ENCODE measurements around the gene KANSL1L. TPM values are rescaled to one million over a fixed set of nuclear protein-coding genes. Genes with fewer than 3 reads are reported as not detected.

Gene KANSL1L
- polyA plus RNA-seq, 1 experiment, result 8.9 TPM

DNA sequence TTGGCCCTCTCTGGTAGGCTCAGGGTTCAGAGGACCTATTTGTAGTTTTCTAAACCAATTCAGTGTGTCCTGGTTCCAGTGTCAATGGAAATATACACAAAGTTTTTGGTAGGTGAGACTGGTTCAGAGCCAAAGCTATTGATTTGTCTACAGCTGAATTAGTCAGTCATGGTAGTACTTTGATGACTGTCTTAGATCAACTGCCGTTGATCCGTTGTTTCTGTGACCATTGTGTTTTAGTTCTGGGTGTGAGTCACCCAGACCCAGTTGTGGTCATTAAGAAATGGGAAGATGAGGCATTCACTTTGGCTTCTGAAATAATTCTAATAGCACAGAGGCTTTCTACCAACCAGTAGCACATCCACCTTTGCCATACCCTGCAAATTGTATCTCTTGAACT lies 184.8 kb downstream of the KANSL1L start:
- Histone ChIP-seq H3K4me3 (ENCODE audit: low read depth, low read length) (no peak overlapping the region), H3K27ac (ENCODE audit: low read depth, low read length) (no peak overlapping the region), H3K9me3 (ENCODE audit: control insufficient read depth, insufficient read depth, low read length) (no peaks in the 10 kb centered on the region), H3K27me3 (ENCODE audit: control insufficient read depth, insufficient read depth, low read length) (no peaks in the 10 kb centered on the region)
- ChIA-PET POLR2A (no interaction called here), CTCF (interaction anchor here (1.6 kb wide), 1 partner anchor 9 kb away, joined by 4 read pairs; no protein-coding TSS in a partner anchor)
- no peak for DNase-seq (ENCODE audit: low read depth, low spot score)
- TF ChIP-seq, protein P1, sequence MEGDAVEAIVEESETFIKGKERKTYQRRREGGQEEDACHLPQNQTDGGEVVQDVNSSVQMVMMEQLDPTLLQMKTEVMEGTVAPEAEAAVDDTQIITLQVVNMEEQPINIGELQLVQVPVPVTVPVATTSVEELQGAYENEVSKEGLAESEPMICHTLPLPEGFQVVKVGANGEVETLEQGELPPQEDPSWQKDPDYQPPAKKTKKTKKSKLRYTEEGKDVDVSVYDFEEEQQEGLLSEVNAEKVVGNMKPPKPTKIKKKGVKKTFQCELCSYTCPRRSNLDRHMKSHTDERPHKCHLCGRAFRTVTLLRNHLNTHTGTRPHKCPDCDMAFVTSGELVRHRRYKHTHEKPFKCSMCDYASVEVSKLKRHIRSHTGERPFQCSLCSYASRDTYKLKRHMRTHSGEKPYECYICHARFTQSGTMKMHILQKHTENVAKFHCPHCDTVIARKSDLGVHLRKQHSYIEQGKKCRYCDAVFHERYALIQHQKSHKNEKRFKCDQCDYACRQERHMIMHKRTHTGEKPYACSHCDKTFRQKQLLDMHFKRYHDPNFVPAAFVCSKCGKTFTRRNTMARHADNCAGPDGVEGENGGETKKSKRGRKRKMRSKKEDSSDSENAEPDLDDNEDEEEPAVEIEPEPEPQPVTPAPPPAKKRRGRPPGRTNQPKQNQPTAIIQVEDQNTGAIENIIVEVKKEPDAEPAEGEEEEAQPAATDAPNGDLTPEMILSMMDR (IDR thresholded peaks at IDR 0.05; ENCODE audit: low read depth, low read length), result no peak

DNA sequence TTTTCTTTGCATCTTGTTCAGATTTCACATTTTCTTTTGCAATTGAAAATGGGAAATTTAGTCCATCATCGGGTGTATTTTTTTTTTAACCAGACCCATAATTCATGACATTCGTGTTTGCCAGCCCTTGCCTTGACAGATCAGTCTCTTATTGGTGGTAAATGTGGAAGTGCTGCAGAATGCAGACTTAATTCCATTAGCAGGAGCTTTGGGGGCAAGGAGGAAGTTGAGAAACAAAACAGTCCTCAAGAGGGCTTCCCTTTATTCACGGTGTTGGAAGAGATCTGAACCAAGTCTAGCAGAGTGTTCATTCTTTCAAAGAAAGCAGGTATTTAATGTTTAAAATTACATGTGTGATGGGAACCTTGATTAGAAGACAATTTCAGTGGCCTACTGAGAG lies 185.3 kb downstream of the KANSL1L start:
- Histone ChIP-seq H3K27ac (ENCODE audit: low read depth, low read length) (no peak overlapping the region), H3K27me3 (ENCODE audit: control insufficient read depth, insufficient read depth, low read length) (no peaks in the 10 kb centered on the region), H3K4me3 (ENCODE audit: low read depth, low read length) (no peak overlapping the region), H3K9me3 (ENCODE audit: control insufficient read depth, insufficient read depth, low read length) (no peaks in the 10 kb centered on the region)
- CTCF ChIA-PET, result interaction anchor here (0.6 to 1.6 kb wide), 2 partner anchors 8 to 25 kb away, joined by 3 to 4 read pairs; no protein-coding TSS in a partner anchor
- POLR2A ChIA-PET, result no interaction called here
- no peak for DNase-seq (ENCODE audit: low read depth, low spot score)
- TF ChIP-seq, protein P1 (IDR thresholded peaks at IDR 0.05; ENCODE audit: low read depth, low read length), result no peak

DNA sequence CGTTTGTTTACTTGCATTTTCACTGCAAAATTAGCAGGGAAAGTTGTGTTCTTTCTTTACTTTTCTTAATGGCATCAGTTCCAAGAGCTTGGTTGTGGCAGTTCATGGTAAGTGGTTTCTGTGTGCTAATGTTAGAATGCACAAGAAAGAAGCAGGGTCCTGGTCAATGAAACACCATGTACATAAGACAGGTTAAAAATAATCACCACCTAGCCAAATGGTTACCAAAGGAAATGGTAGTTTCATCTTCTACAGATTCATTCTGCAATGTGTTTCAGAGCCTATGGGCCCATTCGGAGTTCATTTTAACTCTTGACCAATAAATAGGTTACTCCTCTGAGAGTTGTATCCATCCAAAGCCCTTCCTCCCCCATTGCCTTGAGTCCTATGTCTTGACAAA lies 186.9 kb downstream of the KANSL1L start:
- CTCF ChIA-PET, result interaction anchor here (1.2 to 1.5 kb wide), 2 partner anchors 23 to 211 kb away, joined by 3 to 4 read pairs; no protein-coding TSS in a partner anchor
- TF ChIP-seq, protein P1 (IDR thresholded peaks at IDR 0.05; ENCODE audit: low read depth, low read length), result no peak
- POLR2A ChIA-PET, result no interaction called here

DNA sequence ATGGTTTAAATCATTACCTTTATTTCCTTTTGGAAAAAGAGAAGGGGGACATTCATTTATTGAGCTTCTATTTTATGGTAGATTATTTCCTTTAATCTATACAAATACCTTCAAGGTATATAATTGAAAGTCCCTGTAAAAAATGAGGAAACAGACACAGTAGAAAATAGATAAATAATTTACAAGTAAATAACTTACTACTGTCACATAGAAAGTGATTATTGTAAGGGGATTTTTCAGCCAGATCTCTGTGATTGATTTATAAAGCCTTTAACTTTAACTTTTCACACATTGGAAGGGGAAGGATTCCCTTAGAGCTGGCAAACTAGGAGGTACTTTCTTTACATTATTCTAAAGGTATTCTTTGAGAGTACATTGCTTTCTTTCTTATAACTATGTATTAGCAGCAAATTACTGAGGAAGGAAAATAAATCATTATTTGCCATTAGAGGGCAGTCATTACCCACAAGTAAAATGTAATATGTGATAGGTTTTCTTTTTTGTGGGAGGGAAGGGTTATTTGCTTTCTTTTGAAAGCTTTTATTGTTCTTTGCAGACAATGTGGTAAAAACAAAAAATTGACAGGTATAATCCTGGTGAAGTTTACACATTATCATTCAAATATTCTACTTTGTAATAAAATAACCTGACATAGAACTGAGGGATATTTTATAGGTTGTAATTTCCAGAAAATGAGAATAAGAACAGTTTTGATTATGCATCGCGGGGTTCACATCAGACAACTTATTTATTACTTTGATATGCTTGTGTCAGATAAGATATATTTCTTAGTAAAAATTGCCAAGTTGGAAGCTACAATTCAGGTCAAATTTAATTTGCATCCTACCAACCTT lies 193.6 kb downstream of the KANSL1L start:
- POLR2A ChIA-PET, result no interaction called here
- H3K9me3 ChIP-seq (ENCODE audit: control insufficient read depth, insufficient read depth, low read length), result no peaks in the 10 kb centered on the region
- DNase-seq (ENCODE audit: low read depth, low spot score), result peak; percentile 4
- TF ChIP-seq, protein P1 (IDR thresholded peaks at IDR 0.05; ENCODE audit: low read depth, low read length), result peak; percentile 50
- CTCF ChIA-PET, result interaction anchor here (0.6 to 6.7 kb wide), 18 partner anchors 9 to 422 kb away, joined by 3 to 121 read pairs (median 4); no protein-coding TSS in a partner anchor
- H3K27me3 ChIP-seq (ENCODE audit: control insufficient read depth, insufficient read depth, low read length), result no peaks in the 10 kb centered on the region
- no peak overlapping the region for H3K27ac ChIP-seq (ENCODE audit: low read depth, low read length)
- H3K4me3 ChIP-seq (ENCODE audit: low read depth, low read length), result no peak overlapping the region

More for the DNA sequence above, 186.9 kb downstream of the KANSL1L start:
- no peak for DNase-seq (ENCODE audit: low read depth, low spot score)
- H3K27ac ChIP-seq (ENCODE audit: low read depth, low read length), result no peak overlapping the region
- H3K27me3 ChIP-seq (ENCODE audit: control insufficient read depth, insufficient read depth, low read length), result no peaks in the 10 kb centered on the region
- no peaks in the 10 kb centered on the region for H3K9me3 ChIP-seq (ENCODE audit: control insufficient read depth, insufficient read depth, low read length)
- no peak overlapping the region for H3K4me3 ChIP-seq (ENCODE audit: low read depth, low read length)

All from AG04450 (cell line).